T-helper 1 cell treated with Interleukin-12 subunit alpha and Interleukin-12 subunit beta and Interleukin-4 antibody, amounts not matched to agents 30 μg/mL and 1 μg/mL, for 36 hours (primary cell): ENCODE measurements around the gene AKR1D1.

ENCODE experiments used
- H3K27ac Mint-ChIP-seq: one replicate; pipeline ENCODE4 v1.8.0; 2021; ENCODE audit warnings: mild to moderate bottlenecking, mixed read lengths
- H3K27me3 Mint-ChIP-seq: one replicate; pipeline ENCODE4 v1.8.0; 2021; ENCODE audit warnings: low read depth, mixed read lengths
- H3K36me3 Mint-ChIP-seq: one replicate; pipeline ENCODE4 v1.8.0; 2021; ENCODE audit warnings: low read depth, mixed read lengths
- H3K4me1 Mint-ChIP-seq: one replicate; pipeline ENCODE4 v1.8.0; 2021; ENCODE audit warnings: low read depth, mixed read lengths
- H3K4me3 Mint-ChIP-seq: one replicate; pipeline ENCODE4 v1.8.0; 2021; ENCODE audit warnings: mild to moderate bottlenecking, moderate library complexity, mixed read lengths
- H3K9me3 Mint-ChIP-seq: one replicate; pipeline ENCODE4 v1.8.0; 2021; ENCODE audit warnings: mixed read lengths

Gene AKR1D1

DNA sequence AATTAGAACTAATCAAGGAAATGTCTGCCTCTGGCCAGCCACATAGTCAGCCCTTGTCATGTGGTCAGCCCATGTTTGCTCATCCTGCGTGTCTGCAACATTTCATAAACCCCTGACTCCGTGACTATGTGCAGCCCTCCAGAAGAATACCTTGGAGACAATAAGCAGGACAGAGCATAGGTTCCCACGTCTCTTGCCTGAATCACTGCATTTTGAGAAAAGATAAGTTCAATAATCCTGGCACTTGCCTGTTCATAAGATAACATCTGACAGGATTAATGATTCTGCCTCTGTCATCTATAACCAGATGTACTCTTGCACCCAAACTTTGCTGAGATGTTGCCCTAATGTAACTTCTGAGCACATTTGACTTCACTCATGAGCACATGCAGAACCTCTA, 78.4 kb downstream of the AKR1D1 start:
- Mint-ChIP-seq H3K4me1 (no peaks in the 10 kb centered on the region), H3K4me3 (no peak overlapping the region), H3K27me3 (peaks cover 3% of the 10 kb centered on the region), H3K27ac (no peak overlapping the region), H3K9me3 (no peaks in the 10 kb centered on the region), H3K36me3 (no peaks in the 10 kb centered on the region)

DNA sequence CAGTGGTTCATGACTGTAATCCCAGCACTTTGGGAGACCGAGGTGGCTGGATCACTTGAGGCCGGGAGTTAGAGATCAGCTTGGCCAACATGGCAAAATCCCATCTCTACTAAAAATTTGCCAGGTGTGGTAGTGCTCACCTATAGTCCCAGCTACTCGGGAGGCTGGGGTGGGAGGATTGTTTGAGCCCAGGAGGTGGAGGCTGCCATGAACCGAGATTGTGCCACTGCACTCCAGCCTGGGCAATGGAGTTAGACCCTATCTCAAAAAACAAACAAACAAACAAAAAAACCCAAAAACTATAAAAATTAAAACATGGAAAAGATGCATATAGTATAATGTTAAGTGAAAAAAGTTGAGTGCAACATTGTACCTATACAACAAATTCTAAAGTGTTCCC, 81.4 kb downstream of the AKR1D1 start:
- Mint-ChIP-seq H3K27ac (no peak overlapping the region), H3K27me3 (no peaks in the 10 kb centered on the region), H3K36me3 (no peaks in the 10 kb centered on the region), H3K4me3 (no peak overlapping the region), H3K9me3 (no peaks in the 10 kb centered on the region), H3K4me1 (no peaks in the 10 kb centered on the region)

DNA sequence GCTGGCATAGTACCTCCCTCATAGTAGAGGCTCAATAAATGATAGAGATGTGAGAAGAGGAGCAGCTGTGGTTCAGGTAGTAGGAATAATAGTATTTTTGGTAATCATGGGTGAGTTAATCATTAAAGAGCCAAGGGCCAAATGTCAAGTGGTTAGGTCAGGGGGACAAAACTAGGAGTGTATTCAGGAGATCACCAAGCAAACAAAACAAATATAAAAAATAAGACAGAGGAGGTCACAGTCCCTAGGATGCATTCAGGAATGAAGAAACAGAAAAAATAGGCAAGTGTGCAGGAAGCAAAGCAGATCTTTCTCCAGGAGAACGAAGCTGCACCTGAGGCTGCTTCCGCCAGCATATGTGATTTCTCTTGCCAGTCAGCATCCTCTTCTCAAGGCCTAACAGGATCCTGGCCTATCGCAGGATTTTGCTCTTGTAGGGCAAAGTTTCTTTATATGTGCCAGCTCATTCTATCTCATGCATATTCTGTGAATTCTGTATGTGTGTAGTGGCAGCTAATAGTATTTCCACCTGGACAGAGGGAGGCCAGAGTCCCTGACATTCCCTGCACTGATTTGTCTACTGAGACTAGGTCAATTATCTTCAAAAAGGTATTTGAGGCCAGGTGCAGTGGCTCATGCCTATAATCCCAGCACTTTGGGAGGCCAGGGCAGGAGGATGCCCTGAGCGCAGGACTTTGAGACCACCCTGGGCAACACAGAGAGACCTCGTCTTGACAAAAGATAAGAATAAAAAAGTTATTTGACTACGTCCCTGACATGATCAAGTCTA, 82.7 kb downstream of the AKR1D1 start:
- H3K4me1 Mint-ChIP-seq, result no peaks in the 10 kb centered on the region
- H3K27me3 Mint-ChIP-seq, result no peaks in the 10 kb centered on the region
- no peak overlapping the region for H3K27ac Mint-ChIP-seq
- peaks cover under 1% of the 10 kb centered on the region for H3K9me3 Mint-ChIP-seq
- H3K36me3 Mint-ChIP-seq, result no peaks in the 10 kb centered on the region
- H3K4me3 Mint-ChIP-seq, result no peak overlapping the region

DNA sequence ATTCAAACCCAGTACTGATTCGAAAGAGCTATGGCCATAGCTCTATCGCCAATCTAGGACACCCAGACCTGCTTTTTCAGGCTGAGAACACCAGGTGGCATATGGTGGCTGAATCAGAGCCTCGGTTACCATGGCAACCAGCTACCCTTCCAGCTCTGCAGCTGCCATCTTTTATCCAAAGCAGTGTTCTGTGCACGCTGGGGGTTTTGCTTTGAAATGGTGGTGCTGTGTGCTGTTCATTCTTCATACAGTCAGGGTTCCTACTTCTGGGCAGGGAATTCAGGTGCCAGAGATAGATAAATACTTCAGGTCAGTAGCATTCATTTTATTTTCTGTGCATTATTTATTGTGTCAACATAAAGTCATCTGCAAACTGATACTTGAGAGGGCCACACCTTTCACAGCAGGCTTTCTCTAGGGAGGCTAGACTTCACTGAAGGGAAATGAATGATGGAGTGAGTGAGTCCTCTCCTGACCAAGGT, 85.4 kb downstream of the AKR1D1 start:
- Mint-ChIP-seq H3K4me1 (no peaks in the 10 kb centered on the region), H3K36me3 (peaks cover 5% of the 10 kb centered on the region), H3K27ac (no peak overlapping the region), H3K27me3 (no peaks in the 10 kb centered on the region), H3K4me3 (no peak overlapping the region), H3K9me3 (peaks cover 19% of the 10 kb centered on the region)

DNA sequence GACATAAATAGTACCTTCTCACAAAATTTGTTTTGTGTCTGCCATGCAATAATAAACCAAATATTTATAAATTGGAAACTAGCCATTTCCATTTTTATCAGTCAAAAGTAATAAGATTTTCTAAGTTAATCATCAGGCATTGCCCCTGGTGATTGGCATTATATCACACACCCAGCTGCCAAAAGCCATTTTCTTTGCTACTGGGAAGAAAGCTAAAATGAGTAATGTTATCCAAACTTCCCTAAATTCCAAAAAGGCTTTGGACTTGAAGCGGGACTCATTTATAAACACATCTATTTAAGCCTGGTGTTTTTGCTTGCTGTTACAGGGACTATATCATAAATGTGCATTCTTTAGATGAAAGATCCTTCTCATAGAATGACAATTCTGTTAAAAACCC, 86.0 kb downstream of the AKR1D1 start:
- Mint-ChIP-seq H3K27ac (no peak overlapping the region), H3K36me3 (peaks cover 5% of the 10 kb centered on the region), H3K27me3 (no peaks in the 10 kb centered on the region), H3K4me1 (no peaks in the 10 kb centered on the region), H3K4me3 (no peak overlapping the region), H3K9me3 (peaks cover 20% of the 10 kb centered on the region)

DNA sequence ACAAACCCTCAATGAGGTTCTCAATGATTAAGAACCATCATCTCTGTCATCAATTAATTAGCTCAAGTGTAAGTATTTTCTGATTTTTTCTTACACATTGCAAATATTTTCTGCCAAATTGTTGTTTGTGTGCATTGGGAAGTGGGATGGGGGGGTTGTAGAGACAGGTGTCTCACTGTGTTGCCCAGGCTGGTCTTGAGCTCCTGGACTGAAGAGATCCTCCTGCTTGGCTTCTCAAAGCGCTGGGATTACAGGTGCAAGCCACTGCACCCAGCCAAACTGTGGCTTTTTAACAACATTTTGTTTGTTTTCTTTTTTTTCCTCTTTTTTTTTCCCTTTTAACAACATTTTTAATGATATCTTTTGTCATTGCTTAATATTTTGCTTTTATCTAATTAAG, 87.5 kb downstream of the AKR1D1 start:
- H3K4me3 Mint-ChIP-seq, result no peak overlapping the region
- H3K9me3 Mint-ChIP-seq, result peaks cover 20% of the 10 kb centered on the region
- peaks cover 5% of the 10 kb centered on the region for H3K36me3 Mint-ChIP-seq
- no peaks in the 10 kb centered on the region for H3K4me1 Mint-ChIP-seq
- H3K27ac Mint-ChIP-seq, result no peak overlapping the region
- no peaks in the 10 kb centered on the region for H3K27me3 Mint-ChIP-seq

DNA sequence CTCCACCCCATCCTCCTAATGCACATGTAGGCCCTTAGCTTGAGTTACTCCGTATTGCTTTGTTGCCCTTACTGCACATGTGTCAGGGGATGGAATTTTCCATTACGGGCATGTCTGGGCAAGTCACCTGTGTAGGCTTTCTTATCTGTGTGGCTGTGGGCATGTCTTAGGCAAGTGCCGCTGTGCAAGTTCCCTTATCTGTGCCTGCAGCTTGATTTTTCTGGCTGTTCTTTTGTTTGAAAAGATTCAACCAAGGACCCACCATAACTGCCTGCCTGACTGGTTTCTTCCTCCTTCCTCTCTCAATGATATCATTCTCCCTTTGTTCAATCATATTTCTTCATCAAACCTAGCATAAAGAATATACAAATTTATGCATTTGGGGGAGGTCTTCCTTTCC, 88.5 kb downstream of the AKR1D1 start:
- no peak overlapping the region for H3K4me3 Mint-ChIP-seq
- peaks cover 5% of the 10 kb centered on the region for H3K36me3 Mint-ChIP-seq
- H3K9me3 Mint-ChIP-seq, result peaks cover 20% of the 10 kb centered on the region
- H3K27me3 Mint-ChIP-seq, result peaks cover 8% of the 10 kb centered on the region
- peaks cover 4% of the 10 kb centered on the region for H3K4me1 Mint-ChIP-seq
- no peak overlapping the region for H3K27ac Mint-ChIP-seq

DNA sequence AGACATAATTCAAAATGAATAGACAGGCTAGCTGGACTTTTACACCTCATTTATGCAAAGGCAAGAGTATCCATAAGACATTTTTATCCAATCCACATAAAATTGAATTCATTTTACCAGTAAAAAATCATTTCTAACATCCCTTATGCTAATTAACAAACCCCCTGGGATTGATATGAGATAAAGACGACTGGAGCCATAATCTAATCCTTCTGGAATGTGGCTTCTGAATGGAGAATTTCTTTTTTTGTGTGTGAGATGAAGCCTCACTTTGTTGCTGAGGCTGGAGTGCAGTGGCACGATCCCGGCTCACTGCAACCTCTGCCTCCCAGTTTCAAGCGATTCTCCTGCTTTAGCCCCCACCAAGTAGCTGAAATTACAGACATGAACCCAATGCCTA, 90.4 kb downstream of the AKR1D1 start:
- no peak overlapping the region for H3K4me3 Mint-ChIP-seq
- H3K27ac Mint-ChIP-seq, result no peak overlapping the region
- H3K4me1 Mint-ChIP-seq, result peaks cover 11% of the 10 kb centered on the region
- peaks cover 17% of the 10 kb centered on the region for H3K27me3 Mint-ChIP-seq
- peaks cover 20% of the 10 kb centered on the region for H3K9me3 Mint-ChIP-seq
- peaks cover 5% of the 10 kb centered on the region for H3K36me3 Mint-ChIP-seq

DNA sequence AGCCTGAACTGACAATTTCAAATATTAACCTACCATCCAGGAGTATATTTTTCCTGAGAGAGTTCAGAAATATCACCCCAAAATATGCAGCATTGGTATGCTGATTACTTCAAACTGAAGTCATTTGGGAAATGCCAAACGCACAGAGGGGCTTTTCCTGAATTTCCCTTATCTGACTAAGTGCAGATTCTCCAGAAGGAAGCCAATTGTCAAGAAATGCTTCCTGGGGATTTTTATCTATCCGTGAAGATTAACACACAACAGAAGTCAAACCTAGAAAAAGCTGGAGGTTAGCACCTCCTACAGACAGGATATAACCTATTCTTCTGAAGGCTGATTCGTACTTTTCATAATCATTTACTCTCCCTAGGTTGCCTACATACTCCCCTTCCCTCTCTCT, 91.0 kb downstream of the AKR1D1 start:
- H3K4me1 Mint-ChIP-seq, result peaks cover 11% of the 10 kb centered on the region

DNA sequence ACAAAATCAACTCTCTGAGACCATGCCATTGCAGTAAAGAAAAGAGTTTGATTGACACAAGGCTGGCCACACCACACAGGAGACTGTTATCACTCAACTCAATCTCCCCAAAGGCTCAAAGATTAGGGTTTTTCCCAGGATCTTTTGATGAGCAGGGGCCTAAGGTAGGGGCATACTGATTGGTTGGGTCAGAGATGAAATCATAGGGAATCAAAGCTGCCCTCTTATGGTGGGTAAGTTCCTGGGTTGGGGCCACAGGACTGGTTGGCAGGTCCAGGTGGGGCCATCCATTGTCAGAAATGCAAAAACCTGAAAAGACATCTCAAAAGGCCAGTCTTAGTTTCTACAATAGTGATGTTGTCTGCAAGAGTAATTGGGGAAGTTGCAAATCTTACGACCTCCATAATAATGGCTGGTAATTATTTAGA, 91.6 kb downstream of the AKR1D1 start:
- Mint-ChIP-seq H3K27me3 (peaks cover 20% of the 10 kb centered on the region), H3K36me3 (peaks cover 5% of the 10 kb centered on the region), H3K9me3 (peaks cover 20% of the 10 kb centered on the region), H3K4me1 (peaks cover 11% of the 10 kb centered on the region), H3K27ac (no peak overlapping the region), H3K4me3 (no peak overlapping the region)

More for the DNA sequence above, 91.0 kb downstream of the AKR1D1 start:
- H3K36me3 Mint-ChIP-seq, result peaks cover 5% of the 10 kb centered on the region
- H3K4me3 Mint-ChIP-seq, result no peak overlapping the region
- H3K9me3 Mint-ChIP-seq, result peaks cover 20% of the 10 kb centered on the region
- H3K27me3 Mint-ChIP-seq, result peaks cover 17% of the 10 kb centered on the region
- H3K27ac Mint-ChIP-seq, result no peak overlapping the region
